ENCODE measurements around the gene PRSS48. TPM values are rescaled to one million over a fixed set of nuclear protein-coding genes. Genes with fewer than 3 reads are reported as not detected.
"Not testable (repeated sequence)": the region's sequence is repeated elsewhere in the genome, so short reads cannot be mapped to it uniquely, and the experiment has no call there.

The PRSS48 gene, protein sequence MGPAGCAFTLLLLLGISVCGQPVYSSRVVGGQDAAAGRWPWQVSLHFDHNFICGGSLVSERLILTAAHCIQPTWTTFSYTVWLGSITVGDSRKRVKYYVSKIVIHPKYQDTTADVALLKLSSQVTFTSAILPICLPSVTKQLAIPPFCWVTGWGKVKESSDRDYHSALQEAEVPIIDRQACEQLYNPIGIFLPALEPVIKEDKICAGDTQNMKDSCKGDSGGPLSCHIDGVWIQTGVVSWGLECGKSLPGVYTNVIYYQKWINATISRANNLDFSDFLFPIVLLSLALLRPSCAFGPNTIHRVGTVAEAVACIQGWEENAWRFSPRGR
- not detected in 2 replicates for total RNA-seq (2014; rRNA removed; shearing (Covaris generic))

DNA sequence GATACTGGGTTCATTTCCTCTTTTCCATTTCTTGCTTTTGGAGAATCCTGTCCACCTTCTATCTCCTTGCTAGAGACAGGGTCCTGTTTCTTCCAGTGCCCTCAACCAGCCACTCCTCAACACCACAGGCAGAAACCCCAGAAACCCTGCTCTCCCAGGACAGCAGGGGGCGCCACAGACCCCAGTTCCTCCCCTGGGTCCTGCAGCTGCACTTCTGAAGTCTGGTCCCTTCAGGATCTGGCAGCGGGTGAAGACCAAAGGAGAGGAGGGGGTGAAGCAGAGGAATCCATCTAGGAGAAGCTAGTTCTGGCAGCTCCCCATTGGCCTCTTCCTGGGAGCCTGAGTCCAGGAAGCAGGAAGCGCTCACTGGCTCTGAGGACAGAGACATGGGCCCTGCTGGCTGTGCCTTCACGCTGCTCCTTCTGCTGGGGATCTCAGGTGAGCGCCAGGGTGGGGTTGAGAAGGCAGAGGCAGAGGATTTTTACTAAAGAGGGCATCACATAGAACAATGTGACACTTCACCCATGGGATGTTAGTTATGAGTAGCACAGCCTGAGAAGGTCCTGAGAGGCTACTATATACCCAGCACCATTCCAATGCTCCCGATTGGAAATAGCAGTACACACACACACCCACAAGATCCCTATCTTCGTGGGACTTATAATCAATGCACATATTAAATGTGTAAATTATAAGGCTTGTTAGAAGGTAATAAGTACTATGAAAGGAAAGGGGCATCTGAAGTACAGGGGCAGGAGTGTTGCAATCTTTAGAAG lies at the start of gene PRSS48:
Gene PRSS48 (plus strand): TSS at position 375 of the 776 bp plus-strand sequence. CDS start 12 bp downstream, at position 387.
- peak; percentile 39 for DNase-seq (ENCODE audit: low read depth)

DNA sequence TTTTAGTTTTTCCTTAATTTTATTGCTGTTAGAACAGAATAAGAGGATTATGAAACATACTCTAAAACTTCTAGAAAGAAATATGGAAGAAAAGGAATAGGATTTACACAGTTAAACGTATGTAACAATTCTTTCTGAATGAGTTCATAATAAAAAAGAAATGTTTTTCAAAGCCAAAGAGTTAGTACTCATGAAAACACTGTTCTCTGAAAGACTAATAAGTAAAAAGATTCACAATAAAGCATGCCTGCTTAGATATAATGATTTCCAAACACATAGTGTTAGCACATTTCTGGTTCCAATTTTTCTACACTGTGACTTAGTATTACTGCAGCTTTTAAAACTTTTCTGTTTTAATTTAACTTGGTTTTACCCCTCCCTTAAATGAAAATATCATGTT lies 49.8 kb upstream of the PRSS48 start:
- DNase-seq (ENCODE audit: low read depth) = no peak

DNA sequence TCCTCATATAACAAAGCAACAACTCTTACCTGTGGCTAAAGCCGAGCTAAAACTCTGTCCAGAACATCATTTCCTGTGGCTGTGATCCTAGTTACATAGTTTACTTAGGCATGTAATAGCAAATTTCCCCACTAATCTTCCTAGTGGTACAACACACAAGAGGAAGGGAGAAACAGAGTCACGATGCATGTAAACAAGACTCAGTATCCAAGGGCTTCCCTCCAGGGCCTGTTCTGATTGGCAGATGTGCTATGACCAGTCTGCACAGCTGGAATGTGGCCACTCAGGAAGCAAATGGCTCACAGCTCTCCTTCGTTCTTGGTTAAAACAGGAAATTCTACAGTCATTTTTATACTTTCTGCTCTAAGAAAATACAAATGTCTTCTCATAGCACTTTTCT lies 49.2 kb upstream of the PRSS48 start:
- peak; percentile 59 for DNase-seq (ENCODE audit: low read depth)

DNA sequence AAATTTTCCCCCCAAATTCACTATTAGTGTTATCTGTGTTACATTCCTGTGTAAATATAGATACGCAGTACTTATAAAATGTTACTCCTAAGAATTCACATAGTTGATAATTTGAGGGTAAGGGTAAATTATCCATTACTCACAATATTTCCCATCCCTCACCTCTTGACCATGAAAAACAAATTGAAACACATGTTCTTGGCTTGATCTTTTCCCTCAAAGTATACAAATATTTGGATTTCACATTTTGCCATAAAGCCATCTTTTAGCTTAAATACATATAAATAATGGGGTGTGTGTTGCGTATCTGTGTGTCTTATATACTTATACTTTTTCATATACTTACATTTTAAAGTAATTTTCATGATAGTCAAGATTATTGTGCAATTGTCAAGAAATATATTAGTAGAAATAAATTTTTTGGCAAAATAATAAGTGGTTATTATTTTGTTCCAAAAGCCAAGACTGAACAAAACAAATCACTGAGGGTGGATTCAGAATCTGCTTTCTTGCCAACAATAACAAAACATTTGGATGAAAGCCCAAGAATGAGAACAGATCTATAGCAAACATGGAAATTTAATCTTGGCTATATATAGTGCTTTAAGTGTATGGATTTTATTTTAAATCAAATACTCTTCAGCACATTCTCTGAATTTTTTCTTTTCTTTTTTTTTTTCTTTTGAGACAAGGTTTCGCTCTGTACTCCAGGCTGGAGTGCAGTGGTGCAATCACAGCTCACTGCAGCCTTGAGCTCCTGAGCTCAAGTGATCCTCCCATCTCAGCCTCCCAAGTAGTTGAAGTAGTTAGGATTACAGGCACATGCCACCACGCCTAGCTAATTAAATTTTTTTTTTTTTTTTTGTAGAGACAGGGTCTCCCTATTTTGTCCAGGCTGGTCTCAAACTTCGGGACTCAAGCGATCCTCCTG lies 48.5 kb upstream of the PRSS48 start:
- peak; percentile 7 for DNase-seq (ENCODE audit: low read depth)

DNA sequence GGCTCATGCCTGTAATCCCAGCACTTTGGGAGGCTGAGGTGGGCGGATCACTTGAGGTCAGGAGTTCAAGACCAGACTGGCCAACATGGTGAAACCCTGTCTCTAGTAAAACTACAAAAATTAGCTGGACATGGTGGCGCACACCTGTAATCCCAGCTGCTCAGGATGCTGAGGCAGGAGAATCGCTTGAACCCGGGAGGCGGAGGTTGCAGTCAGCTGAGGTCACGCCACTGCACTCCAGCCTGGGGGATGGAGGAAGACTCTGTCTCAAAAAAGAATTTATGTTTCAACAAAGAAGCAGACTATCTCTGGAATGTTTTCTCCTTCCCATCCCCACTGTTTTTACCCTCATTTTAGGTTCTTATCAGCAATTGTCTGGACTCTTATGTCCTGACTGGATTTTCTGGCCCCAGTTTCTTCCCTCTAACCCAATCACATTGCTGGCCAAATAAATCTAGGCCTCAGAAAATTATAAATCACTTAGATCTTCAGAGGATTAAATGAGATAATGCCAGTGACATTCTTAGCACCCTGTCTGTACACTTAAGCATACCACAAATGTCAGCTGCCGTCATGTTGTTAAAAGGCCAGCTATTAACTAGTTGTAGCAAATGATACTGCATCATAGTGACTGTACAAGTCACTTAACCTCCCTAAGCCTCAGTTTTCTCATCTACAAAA lies 44.9 kb upstream of the PRSS48 start:
- no peak for DNase-seq (ENCODE audit: low read depth)

DNA sequence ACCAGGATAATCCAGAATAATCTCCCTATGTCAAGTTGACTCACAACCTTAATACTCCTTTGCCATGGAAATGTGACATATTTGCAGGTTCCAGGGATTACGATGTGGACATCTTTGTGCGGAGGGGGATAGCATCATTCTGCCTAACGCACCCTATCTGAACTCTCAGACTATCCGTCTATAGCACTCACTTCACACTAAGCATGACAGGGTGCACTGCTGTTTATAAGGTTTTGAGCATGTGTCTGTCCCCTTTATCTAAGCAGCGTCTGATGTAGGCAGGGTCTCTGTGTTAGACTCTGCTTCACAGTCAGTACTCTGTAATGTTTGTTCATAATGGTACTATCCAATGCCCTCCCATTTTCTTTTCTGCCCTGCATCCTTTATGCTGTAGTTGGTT lies 43.4 kb upstream of the PRSS48 start:
- DNase-seq (ENCODE audit: low read depth) = no peak

DNA sequence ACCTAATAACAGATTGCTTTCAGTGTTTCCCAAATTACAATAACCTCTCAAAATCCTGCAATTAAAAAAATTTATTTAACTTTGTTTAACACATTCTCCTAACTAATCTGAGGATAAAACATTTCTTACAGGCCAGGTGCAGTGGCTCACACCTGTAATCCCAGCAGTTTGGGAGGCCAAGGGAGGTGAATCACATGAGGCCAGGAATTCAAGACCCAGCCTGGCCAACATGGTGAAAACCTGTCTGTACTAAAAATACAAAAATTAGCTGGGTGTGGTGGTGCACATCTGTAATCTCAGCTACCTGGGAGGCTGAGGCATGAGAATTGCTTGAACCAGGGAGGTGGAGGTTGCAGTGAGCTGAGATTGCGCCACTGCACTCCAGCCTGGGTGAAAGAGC lies 41.6 kb upstream of the PRSS48 start:
- not testable (repeated sequence) for DNase-seq (ENCODE audit: low read depth)

DNA sequence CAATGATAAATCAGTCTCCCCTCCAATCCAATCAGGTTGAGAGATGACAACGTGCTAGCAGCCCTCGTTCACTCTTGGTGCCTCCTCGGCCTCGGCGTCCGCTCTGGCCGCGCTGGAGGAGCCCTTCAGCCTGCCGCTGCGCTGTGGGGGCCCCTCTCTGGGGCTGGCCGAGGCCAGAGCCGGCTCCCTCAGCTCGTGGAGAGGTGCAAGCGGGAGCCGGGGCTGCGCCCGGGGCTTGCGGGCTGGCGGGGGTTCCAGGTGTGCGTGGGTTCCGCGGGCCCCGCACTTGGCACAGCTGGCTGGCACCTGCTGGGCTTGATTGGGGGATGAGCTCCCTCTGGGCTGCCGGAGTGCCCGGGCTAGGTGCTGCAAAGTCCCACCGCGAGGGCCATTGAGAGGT lies 40.9 kb upstream of the PRSS48 start:
- DNase-seq (ENCODE audit: low read depth) = no peak

DNA sequence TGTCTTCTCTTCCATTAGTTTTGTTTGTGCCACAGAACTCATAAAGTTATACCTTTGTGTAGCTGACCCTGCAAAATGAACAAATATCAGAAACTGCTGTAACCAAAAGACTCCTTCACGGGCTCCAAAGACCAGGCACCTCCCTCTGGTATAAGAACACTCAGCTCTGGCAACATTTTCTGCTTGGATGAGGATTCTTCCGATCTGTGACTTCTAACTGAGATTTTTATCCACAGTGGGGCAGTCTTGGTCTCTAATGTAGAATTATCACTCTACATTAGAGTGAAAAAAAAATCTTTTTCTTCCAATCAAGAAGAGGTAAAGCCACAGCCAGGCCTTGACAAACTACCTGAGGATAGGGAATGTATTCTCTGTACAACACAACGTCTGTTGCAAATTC lies 38.5 kb upstream of the PRSS48 start:
- DNase-seq (ENCODE audit: low read depth) = peak; percentile 3

DNA sequence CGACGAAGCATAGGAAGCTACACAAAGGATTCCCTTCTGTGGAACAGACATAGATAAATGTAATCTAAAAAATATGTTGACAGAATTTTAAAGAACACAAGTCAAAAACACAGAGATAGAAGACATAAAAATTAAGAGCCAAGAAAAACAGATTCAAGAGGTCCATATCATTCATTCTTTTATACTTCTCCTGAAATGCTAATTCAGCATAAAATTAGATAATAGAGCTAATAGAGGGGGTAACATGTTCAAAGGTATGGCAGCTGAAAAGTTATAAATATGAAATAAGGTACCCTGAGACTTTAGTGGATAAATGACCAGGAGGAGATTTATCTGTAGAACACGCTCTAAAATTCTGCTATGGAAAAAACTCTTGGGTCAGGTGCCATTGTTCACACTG lies 37.4 kb upstream of the PRSS48 start:
- no peak for DNase-seq (ENCODE audit: low read depth)

DNA sequence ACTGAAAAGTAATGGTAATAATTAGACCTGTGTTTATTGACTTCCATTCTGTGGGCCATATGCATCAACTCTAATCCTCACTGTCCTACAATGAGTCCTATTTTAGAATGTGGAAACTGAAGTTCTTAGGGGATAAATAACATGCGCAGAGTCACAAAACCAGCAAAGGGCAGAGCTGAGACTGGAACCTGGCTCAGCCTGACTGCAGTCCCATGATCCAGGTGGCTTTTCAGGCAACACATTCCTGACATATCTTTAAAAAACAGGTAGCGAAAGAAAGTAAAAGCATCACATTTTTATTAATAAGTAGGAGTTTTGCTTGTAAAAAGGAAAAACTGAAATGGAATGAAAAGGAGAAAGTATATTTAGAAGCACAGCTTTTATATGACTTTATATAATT lies 34.7 kb upstream of the PRSS48 start:
- DNase-seq (ENCODE audit: low read depth) = no peak

DNA sequence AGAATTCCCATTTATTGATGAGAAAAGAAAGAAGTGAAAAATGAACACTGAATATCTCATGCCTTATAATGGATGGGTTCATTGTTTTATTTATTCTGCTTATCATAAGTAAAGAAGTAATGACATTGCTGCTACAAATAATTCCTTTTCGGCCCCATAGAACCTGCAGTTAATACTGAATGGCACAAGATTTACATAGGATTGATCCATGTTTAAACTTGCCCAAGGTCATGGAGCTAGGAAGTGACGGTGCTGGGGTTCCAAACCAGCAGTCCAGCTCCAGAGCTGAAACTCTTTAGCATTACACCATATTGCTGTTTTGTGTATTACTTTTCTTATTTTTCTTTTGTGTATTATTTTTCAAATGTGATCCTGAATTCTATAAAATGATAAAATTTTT lies 30.2 kb upstream of the PRSS48 start:
- DNase-seq (ENCODE audit: low read depth) = no peak

DNA sequence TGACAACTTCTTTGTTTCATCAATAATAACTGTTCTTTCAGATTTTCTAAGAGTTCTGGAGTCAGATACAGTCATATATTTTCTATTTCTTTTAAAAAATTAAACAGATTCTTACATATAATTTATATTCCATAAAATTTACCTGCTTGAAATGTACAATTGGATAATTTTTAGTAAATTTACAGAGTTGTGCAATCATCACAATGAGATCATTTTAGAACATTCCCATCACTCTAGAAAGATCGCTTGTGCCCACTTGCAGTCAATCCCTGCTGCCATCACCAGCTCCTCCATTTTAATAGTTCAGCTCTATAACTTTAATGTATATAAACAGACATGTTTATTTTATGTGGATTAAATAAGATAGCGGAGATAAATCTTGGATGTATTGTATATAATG lies 29.6 kb upstream of the PRSS48 start:
- DNase-seq (ENCODE audit: low read depth) = no peak

DNA sequence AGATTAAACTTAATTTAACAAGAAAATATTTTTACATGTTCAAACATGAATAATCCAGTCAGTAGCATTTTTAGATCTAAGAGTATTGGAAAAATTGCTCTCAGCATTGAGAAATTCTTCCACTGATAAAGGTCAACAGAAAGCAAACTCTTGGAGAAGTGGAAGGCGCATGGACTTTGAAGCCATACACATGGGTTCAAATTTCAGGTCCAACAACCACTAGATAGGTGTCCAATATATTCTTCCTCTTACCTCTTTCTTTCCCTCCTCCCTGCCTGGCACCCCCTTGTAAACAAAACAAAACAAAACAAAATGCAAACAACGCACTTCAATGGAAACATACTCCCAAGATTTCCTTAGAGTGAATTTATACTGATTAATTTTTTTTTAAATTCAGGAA lies 28.4 kb upstream of the PRSS48 start:
- no peak for DNase-seq (ENCODE audit: low read depth)

DNA sequence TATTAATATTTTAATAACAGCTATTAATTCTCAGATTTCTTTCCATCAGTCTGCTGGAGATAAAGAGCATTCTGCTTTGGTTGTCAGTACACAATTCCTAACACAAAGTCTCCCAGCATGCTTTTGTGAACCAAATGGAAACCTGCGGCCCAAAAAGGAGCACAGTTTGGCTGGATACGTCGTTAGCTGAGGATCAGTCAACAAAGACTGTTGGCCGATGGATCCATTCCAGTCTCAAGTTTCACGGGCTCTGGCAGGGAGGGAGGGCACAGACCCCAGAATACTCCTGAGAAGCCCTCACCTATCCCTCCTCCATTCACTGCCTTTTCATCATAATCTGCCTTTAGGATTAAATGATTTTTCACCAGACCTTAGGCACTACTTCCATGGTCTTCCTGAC lies 26.3 kb upstream of the PRSS48 start:
- no peak for DNase-seq (ENCODE audit: low read depth)

DNA sequence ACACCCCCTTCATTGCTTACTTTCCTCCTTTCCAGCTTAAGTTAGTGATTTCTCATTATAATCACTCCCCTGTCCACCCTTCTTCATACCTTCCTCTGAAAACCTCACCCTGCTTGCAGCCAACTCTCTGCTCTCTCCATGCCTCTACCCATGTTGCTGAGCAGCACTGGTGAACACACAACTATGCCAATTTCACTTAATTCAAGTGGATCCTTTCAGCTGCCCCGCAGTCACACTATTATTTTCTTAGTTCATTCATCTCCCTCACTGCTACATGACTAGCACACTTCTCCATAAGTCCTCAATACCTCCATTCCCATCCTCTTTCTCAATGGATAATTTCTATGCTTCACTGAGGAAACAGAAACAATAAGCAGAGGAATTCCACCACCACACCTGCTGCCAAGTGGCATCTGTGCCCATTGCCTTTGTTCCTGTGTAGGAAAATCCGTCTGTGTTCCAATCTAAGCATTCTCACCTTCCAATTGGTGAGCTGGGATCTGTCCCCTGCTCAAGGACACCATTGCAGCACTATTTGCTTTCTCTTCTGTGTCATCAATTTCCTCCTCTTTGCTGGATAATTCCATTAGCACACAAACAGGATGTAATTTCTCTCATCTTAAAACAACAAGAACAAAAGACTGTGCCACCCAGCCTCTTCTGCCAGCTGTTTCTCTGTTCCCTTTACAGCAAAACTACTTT lies 25.2 kb upstream of the PRSS48 start:
- no peak for DNase-seq (ENCODE audit: low read depth)

DNA sequence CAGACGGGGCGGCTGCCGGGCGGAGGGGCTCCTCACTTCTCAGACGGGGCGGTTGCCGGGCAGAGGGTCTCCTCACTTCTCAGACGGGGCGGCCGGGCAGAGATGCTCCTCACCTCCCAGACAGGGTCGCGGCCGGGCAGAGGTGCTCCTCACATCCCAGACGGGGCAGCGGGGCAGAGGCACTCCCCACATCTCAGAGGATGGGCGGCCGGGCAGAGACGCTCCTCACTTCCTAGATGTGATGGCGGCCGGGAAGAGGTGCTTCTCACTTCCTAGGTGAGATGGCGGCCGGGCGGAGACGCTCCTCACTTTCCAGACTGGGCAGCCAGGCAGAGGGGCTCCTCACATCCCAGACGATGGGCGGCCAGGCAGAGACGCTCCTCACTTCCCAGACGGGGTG lies 21.7 kb upstream of the PRSS48 start:
- not testable (repeated sequence) for DNase-seq (ENCODE audit: low read depth)

DNA sequence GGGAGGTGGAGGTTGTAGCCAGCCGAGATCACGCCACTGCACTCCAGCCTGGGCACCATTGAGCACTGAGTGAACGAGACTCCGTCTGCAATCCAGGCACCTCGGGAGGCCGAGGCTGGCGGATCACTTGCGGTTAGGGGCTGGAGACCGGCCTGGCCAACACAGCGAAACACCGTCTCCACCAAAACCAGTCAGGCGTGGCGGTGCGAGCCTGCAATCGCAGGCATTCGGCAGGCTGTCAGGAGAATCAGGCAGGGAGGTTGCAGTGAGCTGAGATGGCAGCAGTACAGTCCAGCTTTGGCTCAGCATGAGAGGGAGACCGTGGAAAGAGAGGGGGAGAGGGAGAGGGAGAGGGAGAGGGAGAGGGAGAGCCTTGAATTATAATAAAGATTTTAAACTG lies 21.3 kb upstream of the PRSS48 start:
- DNase-seq (ENCODE audit: low read depth) = not testable (repeated sequence)

DNA sequence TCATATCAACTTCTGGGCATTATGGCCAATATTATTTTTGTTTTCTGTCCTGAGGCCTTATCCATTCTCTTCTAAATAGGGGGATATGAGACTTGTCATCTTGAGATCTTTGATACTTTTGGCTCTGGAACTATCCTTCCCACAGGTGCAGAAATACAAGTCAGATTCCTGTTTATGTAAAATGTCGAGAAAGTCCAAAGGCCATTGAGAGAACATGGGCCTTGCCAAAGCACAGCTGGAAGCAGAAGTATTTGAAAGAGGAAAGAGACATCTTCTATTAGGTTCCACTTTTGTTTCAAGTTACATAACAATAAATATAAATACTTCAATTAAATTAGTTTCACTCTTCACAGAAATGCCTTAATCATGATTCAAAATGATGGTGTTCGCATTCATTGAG lies 20.8 kb upstream of the PRSS48 start:
- DNase-seq (ENCODE audit: low read depth) = no peak

DNA sequence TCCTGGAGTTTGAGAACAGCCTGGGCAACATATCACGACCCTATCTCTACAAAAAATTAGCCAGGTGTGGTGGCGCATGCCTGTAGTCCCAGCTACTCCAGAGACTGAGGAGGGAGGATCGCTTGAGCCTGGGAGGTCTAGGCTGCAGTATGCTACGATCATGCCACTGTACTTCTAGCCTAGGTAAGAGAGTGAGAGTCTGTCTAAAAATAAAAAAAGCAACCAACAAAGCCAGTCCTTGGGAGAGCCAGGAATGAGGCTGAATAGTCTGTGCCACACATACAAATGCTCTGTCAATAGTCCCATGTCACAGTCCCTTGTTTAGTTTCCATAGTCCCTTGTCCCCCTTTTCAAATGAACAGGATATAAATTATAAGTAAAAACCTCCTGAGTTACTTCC lies 19.3 kb upstream of the PRSS48 start:
- no peak for DNase-seq (ENCODE audit: low read depth)

DNA sequence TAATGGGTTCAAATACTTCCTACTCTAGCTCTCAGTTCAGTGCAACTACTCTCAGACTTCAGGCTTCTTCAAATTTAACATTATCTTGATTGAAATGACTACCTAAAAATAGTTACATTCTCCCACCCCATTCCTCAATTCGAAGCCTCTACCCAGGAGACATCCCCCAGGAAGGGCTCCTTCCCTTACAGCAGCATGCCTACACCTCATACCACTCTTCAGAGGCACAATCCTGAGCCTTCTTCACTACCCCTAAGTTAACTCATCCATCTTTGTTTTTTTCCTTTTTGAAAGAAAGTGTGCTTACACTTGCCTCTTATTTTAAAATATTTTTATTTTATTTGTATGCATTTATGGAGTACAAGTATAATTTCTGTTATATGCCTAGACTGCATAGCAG lies 17.2 kb upstream of the PRSS48 start:
- no peak for DNase-seq (ENCODE audit: low read depth)
